Activated CD8-positive, alpha-beta T cell treated with anti-CD3 and anti-CD28 coated beads for 36 hours (primary cell): ENCODE results near the gene FAM83D. TPM values are rescaled to one million over a fixed set of nuclear protein-coding genes. Genes with fewer than 3 reads are reported as not detected.

ENCODE experiments used
- ATAC-seq: fragments of 200-7000 bp; cut with Tn5 transposase; one replicate; pipeline ENCODE4 v1.10.0; 2021; ENCODE audit warnings: mild to moderate bottlenecking, moderate library complexity
- CTCF ChIA-PET: fragments of 350-600 bp; sonication (Branson Sonifier 250); formaldehyde crosslinking; loops from one replicate; lab custom pipeline; 2021; ENCODE audit warnings: antibody characterized with exemption; lab: Charles Lee
- POLR2A ChIA-PET: fragments of 350-600 bp; sonication (Branson Sonifier 250); formaldehyde crosslinking; loops from one replicate; lab custom pipeline; 2021; ENCODE audit warnings: antibody characterized with exemption; lab: Charles Lee
- DNase-seq: peaks from one replicate; pipeline ENCODE4 v3.0.0-alpha.2; 2020
- H3K27ac Mint-ChIP-seq: one replicate; pipeline ENCODE4 v1.8.0; 2021; ENCODE audit warnings: mild to moderate bottlenecking, mixed read lengths
- H3K27me3 Mint-ChIP-seq: one replicate; pipeline ENCODE4 v1.8.0; 2021; ENCODE audit warnings: mixed read lengths
- H3K36me3 Mint-ChIP-seq: one replicate; pipeline ENCODE4 v1.8.0; 2021; ENCODE audit warnings: low read depth, mixed read lengths
- H3K4me1 Mint-ChIP-seq: one replicate; pipeline ENCODE4 v1.8.0; 2021; ENCODE audit warnings: low read depth, mixed read lengths
- H3K4me3 Mint-ChIP-seq: one replicate; pipeline ENCODE4 v1.8.0; 2021; ENCODE audit warnings: mild to moderate bottlenecking, moderate library complexity, mixed read lengths
- H3K9me3 Mint-ChIP-seq: one replicate; pipeline ENCODE4 v1.8.0; 2021; ENCODE audit warnings: mixed read lengths
- intact Hi-C: fragments of 100-400 bp; cut with micrococcal nuclease; formaldehyde crosslinking; loops from one replicate; pipeline ENCODE4 v1.10.0; 2022
- total RNA-seq, 2 experiments: library from RNA; stranded (reverse); gene quantifications; one replicate each; pipeline ENCODE4 v1.2.3, GENCODE V29; 2021
- TF ChIP-seq, protein P1 (sequence below): fragments of 200-600 bp; IDR thresholded peaks from one replicate; pipeline ENCODE4 v1.8.0; 2022; ENCODE audit warnings: antibody characterized with exemption, mild to moderate bottlenecking

The FAM83D gene
- total RNA-seq, 2 experiments from 2014 or later, result 12.6 to 13.8 TPM

DNA sequence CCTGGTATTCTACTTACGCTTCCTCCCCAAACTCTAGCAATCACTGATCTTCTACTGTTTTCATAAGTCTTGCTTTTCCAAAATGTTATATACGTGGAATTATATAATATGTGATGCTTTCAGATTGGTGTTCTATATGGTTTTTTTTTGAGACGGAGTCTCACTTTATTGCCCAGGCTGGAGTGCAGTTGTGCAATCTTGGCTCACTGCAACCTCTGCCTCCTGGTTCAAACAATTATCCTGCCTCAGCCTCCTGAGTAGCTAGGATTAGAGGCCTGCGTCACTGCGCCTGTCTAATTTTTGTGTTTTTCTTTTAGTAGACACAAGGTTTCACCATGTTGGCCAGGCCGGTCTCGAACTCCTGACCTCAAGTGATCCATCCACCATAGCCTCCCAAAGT, 10.9 kb upstream of the FAM83D start:
- Mint-ChIP-seq H3K4me3 (no peak overlapping the region), H3K27ac (no peak overlapping the region), H3K36me3 (peaks cover 28% of the 10 kb centered on the region), H3K27me3 (no peaks in the 10 kb centered on the region), H3K9me3 (no peaks in the 10 kb centered on the region), H3K4me1 (no peaks in the 10 kb centered on the region)
- DNase-seq (no peak), ATAC-seq (no peak)
- CTCF ChIA-PET, result interaction anchor here (0.6 kb wide), 1 partner anchor 135 kb away, joined by 3 read pairs; no protein-coding TSS in a partner anchor
- TF ChIP-seq, protein P1, sequence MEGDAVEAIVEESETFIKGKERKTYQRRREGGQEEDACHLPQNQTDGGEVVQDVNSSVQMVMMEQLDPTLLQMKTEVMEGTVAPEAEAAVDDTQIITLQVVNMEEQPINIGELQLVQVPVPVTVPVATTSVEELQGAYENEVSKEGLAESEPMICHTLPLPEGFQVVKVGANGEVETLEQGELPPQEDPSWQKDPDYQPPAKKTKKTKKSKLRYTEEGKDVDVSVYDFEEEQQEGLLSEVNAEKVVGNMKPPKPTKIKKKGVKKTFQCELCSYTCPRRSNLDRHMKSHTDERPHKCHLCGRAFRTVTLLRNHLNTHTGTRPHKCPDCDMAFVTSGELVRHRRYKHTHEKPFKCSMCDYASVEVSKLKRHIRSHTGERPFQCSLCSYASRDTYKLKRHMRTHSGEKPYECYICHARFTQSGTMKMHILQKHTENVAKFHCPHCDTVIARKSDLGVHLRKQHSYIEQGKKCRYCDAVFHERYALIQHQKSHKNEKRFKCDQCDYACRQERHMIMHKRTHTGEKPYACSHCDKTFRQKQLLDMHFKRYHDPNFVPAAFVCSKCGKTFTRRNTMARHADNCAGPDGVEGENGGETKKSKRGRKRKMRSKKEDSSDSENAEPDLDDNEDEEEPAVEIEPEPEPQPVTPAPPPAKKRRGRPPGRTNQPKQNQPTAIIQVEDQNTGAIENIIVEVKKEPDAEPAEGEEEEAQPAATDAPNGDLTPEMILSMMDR, result no peak
- POLR2A ChIA-PET, result no interaction called here
- intact Hi-C loops, result no loop called here

DNA sequence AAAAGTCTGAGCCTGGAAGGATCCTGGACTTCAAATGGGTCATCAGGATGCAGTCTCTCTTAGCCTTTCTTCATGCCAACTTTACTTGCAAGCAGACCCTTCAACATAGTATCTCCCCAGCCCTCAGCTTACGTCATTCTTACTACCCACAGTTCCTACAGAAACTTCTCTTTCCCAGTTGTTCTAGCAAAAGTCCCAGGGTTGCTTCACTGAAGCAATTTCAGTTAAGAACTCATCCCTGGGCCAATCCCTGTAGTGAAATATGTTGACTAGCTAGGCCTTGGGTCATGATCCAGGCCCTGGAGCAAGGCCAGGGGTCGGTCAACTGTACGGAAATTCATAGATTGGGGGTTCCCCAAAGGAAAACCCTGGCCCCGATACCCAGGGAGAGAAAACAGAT, 8.6 kb upstream of the FAM83D start:
- POLR2A ChIA-PET, result no interaction called here
- Mint-ChIP-seq H3K4me3 (no peak overlapping the region), H3K4me1 (no peaks in the 10 kb centered on the region), H3K27ac (no peak overlapping the region), H3K27me3 (no peaks in the 10 kb centered on the region), H3K9me3 (no peaks in the 10 kb centered on the region), H3K36me3 (peaks cover 27% of the 10 kb centered on the region)
- ATAC-seq, result no peak
- TF ChIP-seq, protein P1, result no peak
- intact Hi-C loops, result no loop called here
- CTCF ChIA-PET, result interaction anchor here (1.2 to 1.4 kb wide), 2 partner anchors 9 to 24 kb away, joined by 3 read pairs; partner anchors contain the start of gene FAM83D
- no peak for DNase-seq

DNA sequence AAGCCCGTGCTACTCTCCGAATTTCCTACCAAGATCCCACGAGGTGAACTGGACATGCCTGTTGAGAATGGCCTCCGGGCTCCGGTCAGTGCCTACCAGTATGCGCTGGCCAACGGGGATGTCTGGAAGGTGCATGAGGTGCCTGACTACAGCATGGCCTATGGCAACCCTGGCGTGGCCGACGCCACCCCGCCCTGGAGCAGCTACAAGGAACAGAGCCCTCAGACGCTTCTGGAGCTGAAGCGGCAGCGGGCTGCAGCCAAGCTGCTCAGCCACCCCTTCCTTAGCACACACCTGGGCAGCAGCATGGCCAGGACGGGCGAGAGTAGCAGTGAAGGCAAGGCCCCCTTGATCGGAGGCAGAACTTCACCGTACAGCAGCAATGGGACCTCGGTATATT, 8.0 kb upstream of the FAM83D start:
- intact Hi-C loops, result no loop called here
- H3K36me3 Mint-ChIP-seq, result peaks cover 26% of the 10 kb centered on the region
- H3K27ac Mint-ChIP-seq, result no peak overlapping the region
- no peaks in the 10 kb centered on the region for H3K9me3 Mint-ChIP-seq
- TF ChIP-seq, protein P1, result no peak
- POLR2A ChIA-PET, result no interaction called here
- no peak overlapping the region for H3K4me3 Mint-ChIP-seq
- H3K4me1 Mint-ChIP-seq, result no peaks in the 10 kb centered on the region
- DNase-seq (no peak), ATAC-seq (no peak)
- H3K27me3 Mint-ChIP-seq, result no peaks in the 10 kb centered on the region
- CTCF ChIA-PET, result interaction anchor here (1.2 to 1.4 kb wide), 2 partner anchors 8 to 24 kb away, joined by 3 read pairs; partner anchors contain the start of gene FAM83D

DNA sequence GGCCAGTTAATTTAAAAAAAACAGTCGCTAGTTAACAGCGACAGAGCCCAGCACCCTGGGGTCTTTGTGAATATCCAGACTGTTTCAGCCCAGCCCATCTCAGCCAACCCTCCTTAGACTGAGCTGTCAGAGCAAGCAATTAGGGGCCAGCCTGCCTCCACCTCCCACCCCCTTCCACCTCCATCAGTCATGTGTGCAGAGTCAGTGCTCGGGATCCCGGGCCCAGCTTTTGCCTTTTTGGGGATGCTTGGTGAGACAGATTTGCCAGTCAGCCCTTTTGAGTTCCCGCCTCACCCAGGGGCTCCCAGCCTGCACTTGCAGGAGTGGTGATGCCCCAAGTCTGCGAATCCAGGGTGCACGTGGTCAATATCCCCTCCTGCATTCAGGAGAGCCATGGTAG, 6.5 kb upstream of the FAM83D start:
- H3K9me3 Mint-ChIP-seq, result no peaks in the 10 kb centered on the region
- ChIA-PET POLR2A (interaction anchor here (1.2 kb wide), 1 partner anchor 130 kb away, joined by 4 read pairs; no protein-coding TSS in a partner anchor), CTCF (no interaction called here)
- H3K4me3 Mint-ChIP-seq, result no peak overlapping the region
- DNase-seq (no peak), ATAC-seq (no peak)
- TF ChIP-seq, protein P1, result no peak
- H3K36me3 Mint-ChIP-seq, result peaks cover 16% of the 10 kb centered on the region
- no peak overlapping the region for H3K27ac Mint-ChIP-seq
- intact Hi-C loops, result no loop called here
- no peaks in the 10 kb centered on the region for H3K4me1 Mint-ChIP-seq
- no peaks in the 10 kb centered on the region for H3K27me3 Mint-ChIP-seq

DNA sequence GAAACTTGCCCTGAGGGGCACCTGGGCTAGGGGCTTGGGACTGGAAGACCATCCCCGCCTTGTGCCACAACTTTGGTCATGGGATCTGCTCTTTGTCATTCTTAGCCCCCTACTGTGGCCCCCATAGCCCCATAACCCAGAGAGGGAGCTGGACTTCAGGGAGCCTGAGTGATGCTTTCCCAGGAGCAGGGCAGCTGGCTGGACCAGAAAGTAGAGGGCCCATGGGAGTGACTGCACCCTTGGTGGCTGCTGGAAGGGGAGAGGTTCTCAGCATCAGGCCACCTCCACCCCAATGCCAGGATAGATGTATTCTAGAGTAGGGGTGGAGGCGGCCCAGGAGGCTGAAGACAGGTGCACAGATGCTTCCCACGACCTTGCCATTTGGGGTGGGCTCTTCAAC, 5.8 kb upstream of the FAM83D start:
- no peak overlapping the region for H3K4me3 Mint-ChIP-seq
- TF ChIP-seq, protein P1, result no peak
- ChIA-PET CTCF (interaction anchor here (3.5 kb wide), 1 partner anchor 128 kb away, joined by 28 read pairs; no protein-coding TSS in a partner anchor), POLR2A (interaction anchor here (1.2 kb wide), 1 partner anchor 129 kb away, joined by 4 read pairs; no protein-coding TSS in a partner anchor)
- no peaks in the 10 kb centered on the region for H3K27me3 Mint-ChIP-seq
- no peak for ATAC-seq
- H3K4me1 Mint-ChIP-seq, result no peaks in the 10 kb centered on the region
- no peak for DNase-seq
- peaks cover 16% of the 10 kb centered on the region for H3K36me3 Mint-ChIP-seq
- H3K9me3 Mint-ChIP-seq, result no peaks in the 10 kb centered on the region
- intact Hi-C loops, result no loop called here
- no peak overlapping the region for H3K27ac Mint-ChIP-seq
